H1 (cell line): ENCODE data around the gene SCNM1. TPM values are rescaled to one million over a fixed set of nuclear protein-coding genes. Genes with fewer than 3 reads are reported as not detected.

Experiments
- CTCF ChIA-PET: fragments of 300-600 bp; sonication (Branson Sonifier 250); formaldehyde crosslinking; loops from one replicate; lab custom pipeline; 2021; ENCODE audit not compliant: partially characterized antibody; lab: Charles Lee
- POLR2A ChIA-PET: fragments of 300-600 bp; sonication (Branson Sonifier 250); formaldehyde crosslinking; loops from one replicate; lab custom pipeline; 2021; ENCODE audit warnings: inconsistent platforms; ENCODE audit not compliant: partially characterized antibody; lab: Charles Lee
- DNase-seq, 2 experiments: peaks; one replicate each; pipeline versions ENCODE4 v3.0.0 to v3.0.0-alpha.2; 2010 to 2022; ENCODE audit warnings: low spot score in 2 of 2, low read depth in 1 of 2, mixed read lengths in 1 of 2
- FAIRE-seq: peaks from 2 replicates; lab custom pipeline; 2011; peaks lifted over from hg19 to GRCh38; lab: Jason Lieb, UNC
- H2AFZ ChIP-seq: 2 replicates; pipeline ENCODE4 v1.8.1; 2012; ENCODE audit warnings: low read length, inconsistent platforms
- H2AK5ac ChIP-seq: 2 replicates; pipeline ENCODE4 v1.6.1; 2013; ENCODE audit warnings: low read depth, low read length
- H2BK120ac ChIP-seq: replicated peaks from 2 replicates; pipeline ENCODE3; 2013; ENCODE audit warnings: low read depth, low read length, inconsistent platforms
- H2BK12ac ChIP-seq: 2 replicates; pipeline ENCODE4 v1.6.1; 2013; ENCODE audit warnings: low read depth, low read length
- H2BK15ac ChIP-seq: 2 replicates; pipeline ENCODE4 v1.6.1; 2013; ENCODE audit warnings: low read length
- H2BK20ac ChIP-seq: 2 replicates; pipeline ENCODE4 v1.6.1; 2013; ENCODE audit warnings: low read length
- H2BK5ac ChIP-seq: 2 replicates; pipeline ENCODE4 v1.6.1; 2013; ENCODE audit warnings: low read depth, low read length
- H3K14ac ChIP-seq: 2 replicates; pipeline ENCODE4 v1.6.1; 2013; ENCODE audit warnings: inconsistent platforms; ENCODE audit not compliant: insufficient read length
- H3K18ac ChIP-seq: 2 replicates; pipeline ENCODE4 v1.6.1; 2013; ENCODE audit warnings: low read length; ENCODE audit errors: extremely low read depth
- H3K23ac ChIP-seq: 2 replicates; pipeline ENCODE4 v1.6.1; 2013; ENCODE audit warnings: inconsistent platforms; ENCODE audit not compliant: insufficient read length
- H3K23me2 ChIP-seq: 2 replicates; pipeline ENCODE4 v1.6.1; 2013; ENCODE audit warnings: low read depth, low read length
- H3K27ac ChIP-seq: 2 replicates; pipeline ENCODE4 v1.6.1; 2011; ENCODE audit warnings: low read depth, low read length, inconsistent platforms
- H3K27me3 ChIP-seq, 4 experiments: replicated peaks in 1 of 4; 1 replicate in 1 of 4; 2 replicates in 3 of 4; pipeline versions ENCODE4 v1.6.1 to v1.8.1; 2011 to 2013; ENCODE audit warnings: low read length in 3 of 4, mild to moderate bottlenecking in 3 of 4, inconsistent platforms in 2 of 4, mixed read lengths in 2 of 4, moderate library complexity in 1 of 4; ENCODE audit not compliant: control insufficient read depth in 3 of 4, insufficient read depth in 3 of 4; ENCODE audit errors: extremely low read depth in 1 of 4
- H3K36me3 ChIP-seq, 4 experiments: 2 replicates each; pipeline versions ENCODE4 v1.6.1 to v1.8.1; 2011 to 2013; ENCODE audit warnings: mild to moderate bottlenecking in 4 of 4, low read length in 3 of 4, moderate library complexity in 2 of 4, control low read depth in 1 of 4, inconsistent platforms in 1 of 4; ENCODE audit not compliant: insufficient read depth in 4 of 4, control insufficient read depth in 2 of 4
- H3K4ac ChIP-seq: replicated peaks from 2 replicates; pipeline ENCODE3; 2013; ENCODE audit warnings: low read length, low read depth, mixed read lengths, inconsistent platforms; ENCODE audit not compliant: insufficient read length
- H3K4me1 ChIP-seq, 4 experiments: replicated peaks in 1 of 4; 1 replicate in 1 of 4; 2 replicates in 3 of 4; pipeline versions ENCODE4 v1.6.1 to v1.8.1; 2011 to 2013; ENCODE audit warnings: low read length in 3 of 4, inconsistent platforms in 2 of 4, mixed read lengths in 1 of 4; ENCODE audit not compliant: insufficient read depth in 4 of 4, control insufficient read depth in 3 of 4
- H3K4me2 ChIP-seq, 2 experiments: 2 replicates each; pipeline versions ENCODE4 v1.6.1 to v1.8.1; 2011 to 2013; ENCODE audit warnings: low read depth in 2 of 2, low read length in 2 of 2, control low read depth in 1 of 2, inconsistent platforms in 1 of 2, mild to moderate bottlenecking in 1 of 2; ENCODE audit not compliant: insufficient read depth in 1 of 2
- H3K4me3 ChIP-seq, 4 experiments: fragments of 200-600, 300-600 bp in 1 of 4; sonication (generic), shearing (Covaris generic), sonication (Bioruptor Twin) in 1 of 4; 2 replicates each; pipeline versions ENCODE4 v1.5.1 to v1.8.1; 2011 to 2016; ENCODE audit warnings: low read length in 4 of 4, low read depth in 3 of 4, control low read depth in 2 of 4, inconsistent platforms in 2 of 4, mild to moderate bottlenecking in 2 of 4, mixed read lengths in 1 of 4, moderate library complexity in 1 of 4; ENCODE audit not compliant: insufficient read depth in 2 of 4; ENCODE audit errors: extremely low read depth in 1 of 4
- H3K56ac ChIP-seq: replicated peaks from 2 replicates; pipeline ENCODE3; 2013; ENCODE audit warnings: low read depth, mild to moderate bottlenecking, mixed read lengths, low read length, inconsistent platforms; ENCODE audit not compliant: insufficient read length
- H3K79me1 ChIP-seq: 2 replicates; pipeline ENCODE4 v1.6.1; 2013; ENCODE audit warnings: low read depth, low read length, control low read depth
- H3K79me2 ChIP-seq, 2 experiments: 2 replicates each; pipeline versions ENCODE4 v1.6.1 to v1.8.1; 2012 to 2013; ENCODE audit warnings: low read length in 2 of 2, mild to moderate bottlenecking in 2 of 2, inconsistent platforms in 1 of 2; ENCODE audit not compliant: insufficient read depth in 2 of 2, control insufficient read depth in 1 of 2
- H3K9ac ChIP-seq, 4 experiments: replicated peaks in 1 of 4; 1 replicate in 1 of 4; 2 replicates in 3 of 4; pipeline versions ENCODE4 v1.6.1 to v1.8.1; 2011 to 2013; ENCODE audit warnings: low read depth in 3 of 4, low read length in 3 of 4, control low read depth in 2 of 4, mild to moderate bottlenecking in 2 of 4, moderate library complexity in 2 of 4, inconsistent platforms in 1 of 4; ENCODE audit errors: extremely low read depth in 1 of 4
- H3K9me3 ChIP-seq, 2 experiments: 2 replicates each; pipeline versions ENCODE4 v1.6.1 to v1.8.1; 2012 to 2013; ENCODE audit warnings: mild to moderate bottlenecking in 2 of 2, moderate library complexity in 2 of 2, control low read depth in 1 of 2, inconsistent platforms in 1 of 2, low read depth in 1 of 2, low read length in 1 of 2, mixed read lengths in 1 of 2; ENCODE audit not compliant: insufficient read depth in 2 of 2
- H4K20me1 ChIP-seq, 2 experiments: replicated peaks in 1 of 2; 2 replicates each; pipeline versions ENCODE3 to v1.8.1; 2011 to 2013; ENCODE audit warnings: inconsistent platforms in 2 of 2, low read length in 2 of 2, mild to moderate bottlenecking in 1 of 2; ENCODE audit not compliant: insufficient read depth in 2 of 2, control insufficient read depth in 1 of 2
- H4K5ac ChIP-seq: 2 replicates; pipeline ENCODE4 v1.6.1; 2013; ENCODE audit warnings: low read length, low read depth, mixed read lengths, inconsistent platforms; ENCODE audit not compliant: insufficient read length
- H4K8ac ChIP-seq: 2 replicates; pipeline ENCODE4 v1.8.0; 2013; ENCODE audit warnings: mild to moderate bottlenecking, moderate library complexity, low read length, inconsistent platforms; ENCODE audit not compliant: insufficient read depth; ENCODE audit errors: extremely low read depth
- H4K91ac ChIP-seq: replicated peaks from 2 replicates; pipeline ENCODE3; 2013; ENCODE audit warnings: low read length, mixed read lengths, inconsistent platforms; ENCODE audit not compliant: insufficient read length
- CTBP2 ChIP-seq: IDR thresholded peaks from 2 replicates; pipeline ENCODE4 v1.7.0; 2011; ENCODE audit warnings: borderline replicate concordance, mild to moderate bottlenecking, moderate library complexity, mixed read lengths, low read length; ENCODE audit not compliant: insufficient read depth, insufficient read length
- E2F6 ChIP-seq: IDR thresholded peaks from 2 replicates; pipeline ENCODE4 v1.6.1; 2012; ENCODE audit warnings: inconsistent platforms
- EGR1 ChIP-seq: IDR thresholded peaks from 2 replicates; pipeline ENCODE4 v1.6.1; 2011; ENCODE audit warnings: low read depth, low read length, borderline replicate concordance
- RAD21 ChIP-seq, 2 experiments: IDR thresholded peaks in 1 of 2; conservative IDR thresholded peaks in 1 of 2; 2 replicates each; pipeline ENCODE4 v1.6.1; 2011; ENCODE audit warnings: low read depth in 2 of 2, low read length in 2 of 2, improper control_type of control experiment in 1 of 2, inconsistent platforms in 1 of 2, mild to moderate bottlenecking in 1 of 2, moderate library complexity in 1 of 2
- SP4 ChIP-seq: IDR thresholded peaks from 2 replicates; pipeline ENCODE4 v1.6.1; 2012; ENCODE audit warnings: low read length, inconsistent platforms
- SRF ChIP-seq: IDR thresholded peaks from 2 replicates; pipeline ENCODE4 v1.6.1; 2011; ENCODE audit warnings: mild to moderate bottlenecking, low read depth, low read length, moderate library complexity
- TEAD4 ChIP-seq: IDR thresholded peaks from 2 replicates; pipeline ENCODE4 v1.6.1; 2012; ENCODE audit warnings: low read depth, low read length, inconsistent platforms, mixed read lengths
- WGBS, 2 experiments: shearing (Covaris generic) in 1 of 2; methylation state at CpG; one replicate each; pipeline versions ENCODE4 v1.1.6 to v1.1.7; 2013 to 2015; ENCODE audit warnings: low lambda C conversion rate in 2 of 2, mixed read lengths in 2 of 2, inconsistent platforms in 1 of 2, low coverage in 1 of 2, missing lambda C conversion rate in 1 of 2; ENCODE audit not compliant: insufficient replicate concordance in 2 of 2, insufficient coverage in 1 of 2, insufficient read length in 1 of 2; ENCODE audit errors: extremely low coverage in 1 of 2, missing lambda C conversion rate in 1 of 2; 5-methylcytosine and 5-hydroxymethylcytosine counted together
- polyA plus RNA-seq, 7 experiments: library from polyadenylated mRNA; depleted of rRNA in 3 of 7; stranded (reverse) in 5 of 7; unstranded in 2 of 7; fragments of >200 nt in 5 of 7; fragments of 200-250 nt in 2 of 7; gene quantifications; 1 replicate in 5 of 7; 2 replicates in 1 of 7; 4 replicates in 1 of 7; pipeline versions ENCODE4 v1.2.1 to v1.2.3, GENCODE V29; 2011 to 2013; ENCODE audit warnings: missing spikeins in 2 of 7, mixed read lengths in 2 of 7
- total RNA-seq: library from RNA; stranded (reverse); fragmentation: NEBNext Ultra II Directional; extraction: Animal tissue kit (Norgen Biotek cat#: 25700); gene quantifications from 2 replicates; pipeline ENCODE4 v1.2.1, GENCODE V29; 2021
- TF ChIP-seq, protein P1 (sequence below): IDR thresholded peaks from 2 replicates; pipeline ENCODE4 v1.6.1; 2011; ENCODE audit warnings: low read length, improper control_type of control experiment

SCNM1 gene
- total and polyA plus RNA-seq, 2 of the 8 experiments (the other 6 are each of a cell fraction or from before 2014, with no cell fraction given), result 13.6 to 46.2 TPM

- DNase-seq (peak in 1 of 2 experiments; percentile 53), FAIRE-seq (no peak)
- no peak overlapping the region; the same call in 1 of the 2 replicates for H2BK5ac ChIP-seq
- no peak overlapping the region for H3K56ac ChIP-seq
- H4K8ac ChIP-seq, result no peak overlapping the region
- no peak overlapping the region; a peak in 1 of 8 replicates for H3K4me3 ChIP-seq
- no peaks in the 10 kb centered on the region for H3K79me2 ChIP-seq
- H4K91ac ChIP-seq, result no peak overlapping the region
- no peak overlapping the region for H3K4ac ChIP-seq
- H3K27me3 ChIP-seq, result peaks cover 0 to 28% (median 20%) of the 10 kb centered on the region in 4 experiments; a peak in 5 of 7 replicates
- CTCF ChIA-PET, result interaction anchor here (0.6 to 7.9 kb wide), 13 partner anchors 7 to 182 kb away, joined by 3 to 94 read pairs (median 4); partner anchors contain the start of genes GABPB2, TMOD4 and TNFAIP8L2
- no peak overlapping the region for H2BK15ac ChIP-seq
- no peak overlapping the region for H4K5ac ChIP-seq
- H3K9ac ChIP-seq, result no peak overlapping the region
- H3K36me3 ChIP-seq, result peaks cover 0 to 10% (median 2%) of the 10 kb centered on the region in 4 experiments; a peak in 4 of 8 replicates
- H3K9me3 ChIP-seq, result no peaks in the 10 kb centered on the region
- H3K23ac ChIP-seq, result no peak overlapping the region
- 90% methylated on average over 12 of the region's 12 CpGs; no CpG with 5 or more reads in 1 of the 2 experiments for WGBS, 2 experiments
- peaks cover 0 to 12% (median 8%) of the 10 kb centered on the region in 4 experiments; a peak in 5 of 7 replicates for H3K4me1 ChIP-seq
- H2BK12ac ChIP-seq, result no peak overlapping the region
- POLR2A ChIA-PET, result interaction anchor here (0.6 to 9.8 kb wide), 3 partner anchors 9 to 77 kb away, joined by 3 to 124 read pairs (median 3); partner anchors contain the start of gene SEMA6C
- no peak overlapping the region for H2AK5ac ChIP-seq
- H4K20me1 ChIP-seq, result peaks cover 3 to 4% of the 10 kb centered on the region in 2 experiments
- no peak overlapping the region for H3K4me2 ChIP-seq
- no peak overlapping the region for H3K14ac ChIP-seq
- H3K79me1 ChIP-seq, result no peaks in the 10 kb centered on the region
- H2BK20ac ChIP-seq, result no peak overlapping the region
- no peak overlapping the region for H3K27ac ChIP-seq
- H2AFZ ChIP-seq, result no peak overlapping the region
- peaks cover 15% of the 10 kb centered on the region for H3K23me2 ChIP-seq
- no peak overlapping the region for H3K18ac ChIP-seq
- H2BK120ac ChIP-seq, result no peak overlapping the region
- TF ChIP-seq SRF, result no peak
- TF ChIP-seq, protein P1, sequence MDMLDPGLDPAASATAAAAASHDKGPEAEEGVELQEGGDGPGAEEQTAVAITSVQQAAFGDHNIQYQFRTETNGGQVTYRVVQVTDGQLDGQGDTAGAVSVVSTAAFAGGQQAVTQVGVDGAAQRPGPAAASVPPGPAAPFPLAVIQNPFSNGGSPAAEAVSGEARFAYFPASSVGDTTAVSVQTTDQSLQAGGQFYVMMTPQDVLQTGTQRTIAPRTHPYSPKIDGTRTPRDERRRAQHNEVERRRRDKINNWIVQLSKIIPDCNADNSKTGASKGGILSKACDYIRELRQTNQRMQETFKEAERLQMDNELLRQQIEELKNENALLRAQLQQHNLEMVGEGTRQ, result no peak
- TF ChIP-seq CTBP2, result no peak
- TF ChIP-seq EGR1, result no peak
- TF ChIP-seq TEAD4, result no peak
- peak in 1 of 2 experiments; percentile 20; a peak in 1 of 4 replicates for TF ChIP-seq RAD21 (IDR thresholded peaks at IDR 0.05 in 1 of 2, conservative IDR thresholded peaks at IDR 0.05 in 1 of 2; ENCODE audit: low read depth in 2 of 2, low read length in 2 of 2)
- no peak for TF ChIP-seq E2F6
- TF ChIP-seq SP4, result no peak
These were observed 30.2 kb upstream of the SCNM1 start for GRCh38 chr1:151135433-151136385.
